Neural progenitor cell (in vitro differentiated cells): ENCODE measurements around the gene TMUB1. TPM values are rescaled to one million over a fixed set of nuclear protein-coding genes. Genes with fewer than 3 reads are reported as not detected.
A peak's percentile ranks its signal among the peaks of the same experiment; 100 is the strongest.

Source experiments
- DNase-seq: peaks from one replicate; pipeline ENCODE4 v3.0.0-alpha.2; 2016; ENCODE audit warnings: low spot score
- H2AFZ ChIP-seq: fragments of 200-600 bp; sonication (generic); replicated peaks from 2 replicates; pipeline ENCODE4 v1.6.1; 2016; ENCODE audit warnings: antibody characterized with exemption
- H3F3A ChIP-seq: fragments of 200-600 bp; sonication (generic); 2 replicates; pipeline ENCODE4 v1.6.1; 2016; ENCODE audit warnings: antibody characterized with exemption, low read depth
- H3K27ac ChIP-seq: fragments of 200-600 bp; sonication (generic); 2 replicates; pipeline ENCODE4 v1.5.1; 2016; ENCODE audit warnings: mild to moderate bottlenecking
- H3K27me3 ChIP-seq: fragments of 200-600 bp; sonication (generic); 2 replicates; pipeline ENCODE4 v1.6.1; 2016; ENCODE audit warnings: mild to moderate bottlenecking, moderate library complexity
- H3K36me3 ChIP-seq: fragments of 200-600 bp; sonication (generic); 2 replicates; pipeline ENCODE4 v1.5.1; 2016
- H3K4me1 ChIP-seq: fragments of 200-600 bp; sonication (generic); 2 replicates; pipeline ENCODE4 v1.6.1; 2016; ENCODE audit warnings: mixed run types
- H3K4me2 ChIP-seq: fragments of 200-600 bp; sonication (generic); 2 replicates; pipeline ENCODE4 v1.6.1; 2016
- H3K4me3 ChIP-seq: fragments of 200-600 bp; sonication (generic); 2 replicates; pipeline ENCODE4 v1.5.1; 2016
- H3K79me2 ChIP-seq: fragments of 200-600 bp; sonication (generic); 2 replicates; pipeline ENCODE4 v1.6.1; 2016; ENCODE audit warnings: low read depth
- H3K9ac ChIP-seq: fragments of 200-600 bp; sonication (generic); 2 replicates; pipeline ENCODE4 v1.6.1; 2016
- H3K9me3 ChIP-seq: fragments of 200-600 bp; sonication (generic); 2 replicates; pipeline ENCODE4 v1.5.1; 2016; ENCODE audit warnings: low read depth
- H4K20me1 ChIP-seq: fragments of 200-600 bp; sonication (generic); 2 replicates; pipeline ENCODE4 v1.6.1; 2016; ENCODE audit warnings: low read depth
- H3K27ac Mint-ChIP-seq: 3 replicates; pipeline ENCODE4 v1.8.0; 2021; ENCODE audit warnings: mixed read lengths
- H3K27me3 Mint-ChIP-seq: 2 replicates; pipeline ENCODE4 v1.8.0; 2022; ENCODE audit warnings: low read depth, mild to moderate bottlenecking, inconsistent platforms, moderate library complexity, mixed read lengths; ENCODE audit not compliant: insufficient read depth
- H3K36me3 Mint-ChIP-seq: 3 replicates; pipeline ENCODE4 v1.8.0; 2021; ENCODE audit warnings: mixed read lengths
- H3K4me1 Mint-ChIP-seq: 3 replicates; pipeline ENCODE4 v1.8.0; 2021; ENCODE audit warnings: mixed read lengths
- H3K4me3 Mint-ChIP-seq: 3 replicates; pipeline ENCODE4 v1.8.0; 2021; ENCODE audit warnings: mild to moderate bottlenecking, moderate library complexity, mixed read lengths
- H3K9me3 Mint-ChIP-seq: 3 replicates; pipeline ENCODE4 v1.8.0; 2020; ENCODE audit warnings: mixed read lengths
- CTCF ChIP-seq: fragments of 200-600 bp; sonication (generic); IDR thresholded peaks from 2 replicates; pipeline ENCODE4 v1.5.1; 2017; ENCODE audit warnings: antibody characterized with exemption, mild to moderate bottlenecking
- EZH2 ChIP-seq: fragments of 200-600 bp; sonication (generic); IDR thresholded peaks from 2 replicates; pipeline ENCODE4 v1.6.1; 2017; ENCODE audit warnings: antibody characterized with exemption, mild to moderate bottlenecking, moderate library complexity
- EZH2phosphoT487 ChIP-seq: fragments of 200-600 bp; sonication (generic); IDR thresholded peaks from 2 replicates; pipeline ENCODE4 v1.6.1; 2017; ENCODE audit warnings: antibody characterized with exemption
- total RNA-seq: library from RNA; depleted of rRNA; stranded (reverse); fragments of >200 nt; gene quantifications from 2 replicates; pipeline ENCODE4 v1.2.3, GENCODE V29; 2015; ENCODE audit warnings: low replicate concordance

The TMUB1 gene
- total RNA-seq, 1 donor from 2014 or later, result 6.0 TPM

GRCh38 chr7:151089893-151090730 lies 6.8 kb upstream of the TMUB1 start:
- H3K4me3 Mint-ChIP-seq, result peak overlapping the region; percentile 84
- Histone ChIP-seq H3K36me3 (no peaks in the 10 kb centered on the region), H3K4me3 (no peak overlapping the region), H3K27me3 (peaks cover 11% of the 10 kb centered on the region), H3K9ac (no peak overlapping the region), H3K4me2 (peak overlapping the region; percentile 97), H3K27ac (no peak overlapping the region), H3F3A (peaks cover 44% of the 10 kb centered on the region), H3K9me3 (no peaks in the 10 kb centered on the region), H3K79me2 (peaks cover 83% of the 10 kb centered on the region), H2AFZ (no peak overlapping the region), H3K4me1 (peaks cover 32% of the 10 kb centered on the region), H4K20me1 (peaks cover 83% of the 10 kb centered on the region)
- H3K27ac Mint-ChIP-seq, result no peak overlapping the region
- TF ChIP-seq EZH2, result no peak
- no peak for TF ChIP-seq EZH2phosphoT487
- TF ChIP-seq CTCF, result no peak
- DNase-seq, result no peak
- H3K36me3 Mint-ChIP-seq, result peaks cover 4% of the 10 kb centered on the region
- peaks cover 34% of the 10 kb centered on the region for H3K4me1 Mint-ChIP-seq
- H3K27me3 Mint-ChIP-seq, result peaks cover 18% of the 10 kb centered on the region
- H3K9me3 Mint-ChIP-seq, result no peaks in the 10 kb centered on the region

- Histone ChIP-seq H3K36me3 (no peaks in the 10 kb centered on the region), H3K27ac (no peak overlapping the region), H3K4me3 (peak overlapping the region; percentile 88), H2AFZ (no peak overlapping the region), H3K79me2 (peaks cover 73% of the 10 kb centered on the region), H3K4me2 (peak overlapping the region; percentile 97), H3F3A (peaks cover 52% of the 10 kb centered on the region), H3K27me3 (peaks cover 15% of the 10 kb centered on the region), H4K20me1 (peaks cover 72% of the 10 kb centered on the region), H3K9me3 (no peaks in the 10 kb centered on the region), H3K4me1 (peaks cover 35% of the 10 kb centered on the region), H3K9ac (no peak overlapping the region)
- H3K4me3 Mint-ChIP-seq, result peak overlapping the region; percentile 84
- DNase-seq, result peak; percentile 75
- H3K27ac Mint-ChIP-seq, result peak overlapping the region; percentile 11
- H3K4me1 Mint-ChIP-seq, result peaks cover 39% of the 10 kb centered on the region
- peaks cover 4% of the 10 kb centered on the region for H3K36me3 Mint-ChIP-seq
- peaks cover 22% of the 10 kb centered on the region for H3K27me3 Mint-ChIP-seq
- TF ChIP-seq EZH2phosphoT487 (no peak), EZH2 (no peak), CTCF (no peak)
- no peaks in the 10 kb centered on the region for H3K9me3 Mint-ChIP-seq
These were observed 5.8 kb upstream of the TMUB1 start for GRCh38 chr7:151088856-151089699.

DNA sequence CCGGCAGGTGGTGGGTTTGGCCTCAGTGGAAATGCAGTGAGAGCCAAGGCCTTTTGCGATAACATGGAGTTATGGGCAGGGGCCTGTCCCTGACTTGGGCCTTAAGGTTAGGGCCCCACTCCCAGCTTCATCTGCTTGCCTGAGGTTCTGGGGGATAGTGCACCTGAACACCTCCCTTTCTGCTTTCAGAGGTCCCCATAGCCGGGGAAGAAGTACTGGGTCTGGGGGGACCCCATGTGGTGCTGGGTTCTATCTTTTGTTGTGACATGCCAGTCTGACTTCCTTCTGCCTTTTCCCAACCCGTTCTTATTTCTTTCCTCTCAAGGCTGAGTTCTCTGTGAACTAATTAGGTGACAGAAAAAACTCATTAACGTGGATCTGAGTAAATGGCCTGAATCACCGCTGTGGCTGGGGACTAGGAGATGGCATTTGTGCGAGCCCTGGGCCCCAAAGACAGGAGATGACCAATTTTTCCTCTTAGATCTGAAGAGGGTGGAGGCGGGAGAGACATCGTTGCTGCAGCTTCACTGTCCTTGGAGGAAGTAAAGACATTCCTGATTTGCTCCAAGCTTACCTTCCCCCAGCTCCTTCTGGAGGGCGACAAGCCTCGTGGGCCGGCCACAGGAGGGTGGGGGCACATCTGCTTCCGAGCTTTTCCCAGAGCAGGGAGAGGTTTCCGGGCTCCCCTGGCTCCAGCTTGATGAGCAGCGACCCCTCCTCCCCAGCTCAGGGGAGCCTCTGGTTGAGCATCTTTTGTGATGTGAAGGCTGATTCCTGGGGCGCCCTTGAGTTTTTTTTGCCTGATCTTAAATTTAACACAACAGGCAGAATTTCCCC lies 4.9 kb upstream of the TMUB1 start:
- H3K4me2 ChIP-seq, result peak overlapping the region; percentile 97
- H3F3A ChIP-seq, result peaks cover 57% of the 10 kb centered on the region
- peak overlapping the region; percentile 88 for H3K4me3 ChIP-seq
- Mint-ChIP-seq H3K4me1 (peaks cover 42% of the 10 kb centered on the region), H3K4me3 (peak overlapping the region; percentile 84), H3K36me3 (peaks cover 4% of the 10 kb centered on the region), H3K27me3 (peaks cover 22% of the 10 kb centered on the region), H3K9me3 (no peaks in the 10 kb centered on the region), H3K27ac (no peak overlapping the region)
- H3K9ac ChIP-seq, result no peak overlapping the region
- peaks cover 21% of the 10 kb centered on the region for H3K27me3 ChIP-seq
- H3K79me2 ChIP-seq, result peaks cover 64% of the 10 kb centered on the region
- TF ChIP-seq EZH2phosphoT487, result no peak
- no peak for TF ChIP-seq CTCF
- TF ChIP-seq EZH2, result no peak
- peaks cover 64% of the 10 kb centered on the region for H4K20me1 ChIP-seq
- peaks cover 35% of the 10 kb centered on the region for H3K4me1 ChIP-seq
- H3K27ac ChIP-seq, result no peak overlapping the region
- H2AFZ ChIP-seq, result no peak overlapping the region
- DNase-seq, result peak; percentile 37
- H3K9me3 ChIP-seq, result no peaks in the 10 kb centered on the region
- no peaks in the 10 kb centered on the region for H3K36me3 ChIP-seq
